ENCODE measurements around the gene PCDH15.

The PCDH15 gene

DNA sequence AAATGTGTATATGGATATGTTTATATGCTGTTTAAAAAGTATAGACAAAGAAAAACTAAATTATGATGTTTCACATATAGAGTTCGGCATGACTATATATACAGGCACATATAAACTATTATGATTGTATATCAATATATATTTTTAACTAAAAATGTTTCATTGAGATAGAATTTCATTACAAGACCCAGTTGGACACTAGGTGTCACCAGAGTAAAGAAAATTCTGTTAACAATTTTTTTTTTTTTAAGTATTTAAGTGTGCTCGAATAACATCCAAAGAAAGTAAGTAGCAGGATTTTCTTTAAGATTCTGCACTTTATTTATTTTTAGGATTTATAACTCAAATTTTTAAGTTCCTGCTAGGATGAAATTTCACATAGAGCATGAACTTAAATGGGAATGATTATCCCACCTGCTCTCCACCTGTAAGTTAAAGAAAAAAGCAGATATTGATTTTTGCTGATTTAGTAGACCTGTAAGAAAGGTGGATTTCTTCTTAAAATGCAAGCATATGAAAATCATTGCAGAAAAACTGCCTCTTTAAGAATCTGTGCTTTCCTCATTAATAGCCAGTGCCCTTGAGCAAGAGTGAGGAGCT is 961.5 kb downstream of the PCDH15 start:
- no peak for DNase-seq

DNA sequence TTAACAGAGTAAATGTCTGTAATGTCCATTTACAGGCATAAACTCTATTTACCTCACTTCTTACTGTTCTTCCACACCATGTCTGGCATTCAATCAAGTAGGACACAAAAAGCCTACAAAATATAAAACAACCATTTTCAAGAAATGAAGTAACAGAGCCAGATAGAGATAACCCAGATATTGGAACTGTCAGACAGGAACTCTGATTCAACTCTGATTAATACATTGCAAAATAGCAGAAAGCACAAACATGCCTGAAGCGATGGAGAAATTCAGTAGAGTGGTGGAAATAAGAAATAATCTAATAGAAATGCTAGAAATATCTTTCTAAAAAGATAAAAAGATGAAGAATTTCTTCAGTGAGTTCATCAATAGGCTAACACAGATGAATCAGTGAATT is 964.4 kb downstream of the PCDH15 start:
- no peak for DNase-seq

- DNase-seq: no peak
Measured at GRCh38 chr10:53833908-53834307, 967.1 kb downstream of the PCDH15 start.

DNA sequence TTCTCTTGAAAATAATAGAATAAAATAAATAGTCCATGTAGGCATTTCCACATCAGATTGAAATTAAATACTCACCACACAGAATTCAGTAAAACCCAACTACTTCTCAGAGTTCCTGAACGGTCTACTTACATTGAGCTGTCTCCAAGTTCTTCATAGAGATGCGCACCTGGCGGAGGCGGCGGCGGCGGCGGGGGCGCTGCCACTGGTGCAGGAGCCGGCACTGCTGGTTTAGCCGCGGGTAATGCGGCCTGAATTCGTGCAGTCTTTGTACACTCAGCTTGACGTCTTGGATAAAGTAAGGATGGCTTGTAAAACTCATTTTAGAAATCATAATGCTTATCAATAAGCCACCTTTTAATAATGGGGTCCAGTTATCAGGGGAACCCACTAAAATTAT is 973.8 kb downstream of the PCDH15 start:
- no peak for DNase-seq

DNA sequence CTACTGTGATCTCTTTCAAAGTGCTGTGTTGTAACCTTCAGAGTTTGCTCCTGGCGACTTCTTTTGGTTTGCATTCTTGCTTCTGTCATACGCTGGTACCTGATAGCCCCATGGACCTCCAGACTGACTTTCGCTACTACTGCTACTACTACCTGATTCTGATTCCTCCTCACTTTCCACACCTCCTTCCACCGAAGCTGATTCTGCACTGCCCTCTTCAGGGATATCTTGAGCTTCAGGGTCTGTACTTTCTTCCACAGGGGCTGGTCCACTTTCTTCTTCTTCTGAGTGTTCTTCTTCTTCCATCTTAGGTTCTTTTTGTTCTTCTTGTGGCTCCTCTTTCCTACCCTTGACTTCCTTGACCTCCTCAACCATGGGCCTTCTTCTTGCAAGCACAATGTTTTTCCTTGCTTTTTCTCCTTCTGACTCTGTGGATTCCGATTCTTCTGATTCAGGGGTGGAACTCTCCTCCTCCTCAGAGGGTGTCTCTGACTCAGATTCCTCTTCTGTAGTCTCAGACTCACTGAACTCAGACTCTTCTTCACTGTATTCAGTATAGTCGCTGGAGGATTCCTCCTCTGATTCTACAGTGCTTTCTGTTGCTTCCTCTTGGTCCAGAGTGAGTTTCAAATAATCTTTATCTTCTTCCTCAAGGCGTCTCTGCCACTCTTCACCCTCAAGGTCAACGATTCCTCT is 992.2 kb downstream of the PCDH15 start:
- no peak for DNase-seq

- DNase-seq: no peak
Measured at GRCh38 chr10:53786236-53786900, 1014.7 kb downstream of the PCDH15 start.

GRCh38 chr10:53771701-53772100 is 1029.3 kb downstream of the PCDH15 start:
- no peak for DNase-seq

- DNase-seq: no peak
Measured at GRCh38 chr10:53770903-53771302, 1030.1 kb downstream of the PCDH15 start.

- no peak for DNase-seq
Measured at GRCh38 chr10:53765311-53765710, 1035.7 kb downstream of the PCDH15 start.

- no peak for DNase-seq
Measured at GRCh38 chr10:53754596-53755250, 1046.3 kb downstream of the PCDH15 start.
